GM18867 (cell line): ENCODE results near the gene PLCG1.
"Not testable (repeated sequence)": the region's sequence is repeated elsewhere in the genome, so short reads cannot be mapped to it uniquely, and the experiment has no call there.

Experiments
- ATAC-seq: cut with Tn5 transposase; IDR thresholded peaks from one replicate; pipeline ENCODE4 v1.9.1; 2021; ENCODE audit warnings: mild to moderate bottlenecking, moderate library complexity; ENCODE audit not compliant: unreplicated experiment

Gene PLCG1

DNA sequence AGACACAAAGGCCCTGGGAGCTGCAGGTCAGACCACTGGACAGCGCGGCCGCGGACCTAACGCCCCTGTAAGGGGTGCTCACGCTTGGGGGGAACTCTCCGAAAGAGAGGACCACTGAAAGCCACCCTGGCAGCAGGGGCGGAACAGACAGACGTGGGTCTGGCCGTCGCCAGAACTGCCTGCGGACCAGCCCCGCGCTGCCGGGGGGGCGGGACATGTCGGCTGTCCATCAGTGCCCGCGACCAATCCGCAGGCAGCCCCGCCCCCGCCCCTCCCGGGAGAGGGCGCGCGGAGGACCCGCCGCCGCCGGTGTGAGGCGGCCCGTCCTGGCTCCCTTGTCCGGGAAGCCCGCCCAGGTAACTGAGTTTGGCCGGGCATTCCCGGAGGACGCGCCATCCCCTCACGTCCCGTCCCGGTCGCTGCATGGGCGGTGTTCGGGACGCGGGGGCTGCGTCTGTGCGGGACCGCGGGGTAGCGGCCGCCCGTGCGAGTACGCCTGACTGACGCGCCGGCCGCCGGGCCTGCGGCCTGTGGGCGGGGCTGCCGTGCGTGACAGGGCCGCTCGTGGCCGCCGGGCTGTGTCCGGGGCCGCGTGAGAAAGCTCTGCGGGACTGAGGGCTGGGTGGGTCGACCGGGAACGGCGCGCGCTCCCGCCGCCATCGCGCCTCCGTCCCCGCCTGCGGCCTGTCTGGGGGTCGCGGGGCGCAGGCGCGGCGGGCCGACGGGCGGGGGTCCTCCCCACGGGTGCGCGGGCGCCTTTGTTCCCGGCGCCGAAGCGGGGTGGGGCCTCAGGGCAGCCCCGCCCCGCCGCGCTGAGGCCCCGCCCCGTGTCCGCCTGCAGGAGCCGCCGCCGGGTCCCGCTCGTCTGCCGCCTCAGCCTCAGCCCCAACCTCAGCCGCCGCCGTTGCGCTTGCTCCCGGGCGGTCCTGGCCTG is at the start of gene PLCG1:
TSS of gene PLCG1 (plus strand) at position 864 of the 934 bp plus-strand sequence. CDS start 99 bp downstream, outside the sequence.
- peak; percentile 60 for ATAC-seq

DNA sequence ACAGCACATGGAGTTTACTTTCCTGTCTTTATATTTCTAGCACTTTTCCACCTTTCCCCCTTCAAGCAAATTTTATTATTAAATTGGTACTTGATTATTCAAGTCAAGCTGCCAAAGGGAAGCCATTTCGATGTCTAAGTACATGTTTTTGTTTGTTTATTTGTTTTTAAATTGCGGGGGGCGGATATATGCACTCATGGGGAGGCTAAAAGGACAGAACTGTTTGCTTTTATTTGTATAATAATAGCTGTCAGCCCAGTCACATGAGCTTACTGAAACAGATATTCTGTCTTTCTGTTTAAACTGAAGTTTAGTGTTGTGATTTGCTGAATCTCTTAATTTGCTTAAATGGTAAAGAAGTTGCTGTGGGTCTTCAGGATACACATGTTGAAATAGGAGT is 49.6 kb upstream of the PLCG1 start:
- ATAC-seq, result no peak

DNA sequence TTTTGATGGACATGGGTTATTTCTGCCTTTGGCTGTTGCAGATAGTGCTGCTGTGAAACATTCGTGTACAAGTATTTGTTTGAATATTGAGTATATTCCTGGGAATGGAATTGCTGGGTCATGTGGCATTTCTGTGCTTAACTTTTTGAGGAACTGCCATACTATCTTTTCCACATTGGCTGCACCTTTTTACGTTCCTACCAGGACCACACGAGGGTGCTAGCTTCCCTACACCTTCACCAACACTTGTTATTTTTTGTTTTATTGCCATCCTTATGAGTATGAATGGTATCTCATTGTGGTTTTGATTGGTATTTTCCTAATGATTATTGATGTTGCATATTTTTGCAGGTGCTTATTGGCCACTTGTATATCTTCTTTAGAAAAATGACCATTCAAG is 47.8 kb upstream of the PLCG1 start:
- ATAC-seq, result no peak

DNA sequence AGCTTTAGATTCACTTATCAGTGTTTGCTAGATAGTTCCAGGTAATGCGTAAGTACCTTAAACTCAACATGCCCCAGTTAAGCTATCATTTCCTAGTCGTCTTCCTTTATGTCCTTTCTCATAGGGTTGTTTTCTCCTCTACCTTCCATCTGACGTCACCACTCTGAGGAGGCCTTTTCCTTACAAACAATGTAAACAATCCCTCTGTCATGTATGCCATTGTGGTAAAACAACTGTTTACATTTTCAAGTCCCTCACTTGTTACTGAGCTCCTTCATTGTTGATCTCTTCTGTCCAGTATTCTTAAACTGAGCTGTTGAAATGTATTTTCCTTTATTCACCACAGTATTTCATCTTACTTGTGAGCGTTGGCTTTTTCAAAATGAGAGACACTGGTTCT is 45.4 kb upstream of the PLCG1 start:
- no peak for ATAC-seq

DNA sequence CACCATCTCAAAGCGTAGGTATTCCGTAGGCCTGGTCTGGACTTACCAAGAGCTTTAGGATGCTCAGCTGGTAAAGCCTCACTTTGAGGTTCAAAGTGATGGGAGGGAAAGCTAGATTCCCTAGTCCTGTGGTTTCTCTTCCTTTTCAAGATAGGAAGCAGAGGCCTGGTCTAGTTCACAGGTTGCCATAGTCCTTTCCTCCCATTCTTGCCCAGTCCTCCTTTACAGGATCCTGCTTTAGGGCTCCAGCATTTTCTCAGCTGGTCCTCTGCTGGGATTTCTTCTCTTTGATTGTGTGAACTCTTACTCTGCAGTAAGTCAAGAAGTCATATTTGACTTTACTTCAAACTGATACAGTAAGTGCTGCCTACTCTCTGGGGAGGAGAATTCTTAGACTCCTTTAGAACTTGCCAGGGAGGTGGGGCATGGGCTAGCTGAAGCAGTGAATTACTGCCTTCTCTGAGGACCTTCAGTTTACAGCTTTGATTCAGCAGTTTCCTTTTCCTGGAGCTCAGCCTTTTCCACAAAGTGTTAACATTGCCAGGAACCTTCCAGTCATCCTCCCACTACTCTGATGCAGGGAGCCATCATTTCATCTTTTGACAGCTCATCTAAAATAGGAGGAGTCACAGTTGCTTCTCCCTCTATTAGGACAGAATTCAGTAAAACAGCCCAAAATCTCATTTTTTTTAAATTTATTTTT is 42.8 kb upstream of the PLCG1 start:
- no peak for ATAC-seq

DNA sequence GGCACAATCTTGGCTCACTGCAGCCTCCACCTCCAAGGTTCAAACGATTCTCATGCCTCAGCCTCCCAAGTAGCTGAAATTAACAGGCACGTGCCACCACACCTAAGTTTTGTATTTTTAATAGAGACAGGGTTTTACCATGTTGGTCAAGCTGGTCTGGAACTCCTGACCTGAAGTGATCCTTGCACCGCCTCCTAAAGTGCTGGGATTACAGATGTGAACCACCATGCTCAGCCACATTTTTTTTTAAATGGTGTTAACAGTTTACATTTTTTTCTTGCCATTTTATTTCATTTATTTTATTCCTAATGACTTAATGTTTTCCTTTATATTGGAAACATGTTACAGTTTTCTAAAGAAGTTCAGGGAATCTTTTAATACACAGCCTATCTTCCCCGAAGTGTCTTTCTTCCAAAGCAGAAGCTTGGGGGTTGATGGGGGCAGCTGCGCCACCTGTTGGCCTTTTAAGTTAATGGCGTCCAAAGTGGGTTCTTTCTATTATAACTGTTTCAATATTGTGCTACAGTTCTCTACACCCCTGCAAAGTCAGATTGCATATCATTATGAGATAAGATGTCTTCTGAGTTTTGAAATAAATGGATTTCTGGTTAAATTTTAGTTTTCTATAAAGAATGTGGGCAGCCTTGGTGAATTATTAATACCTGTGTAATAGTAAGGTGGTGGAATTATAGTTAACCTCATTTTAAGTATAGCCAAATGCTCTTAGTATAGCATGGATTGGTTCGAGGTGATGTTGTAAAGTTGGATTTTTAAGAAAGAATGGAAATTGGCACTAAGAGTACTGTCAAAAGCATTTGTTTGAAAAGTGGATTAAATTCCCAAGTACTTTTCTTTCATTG is 42.0 kb upstream of the PLCG1 start:
- ATAC-seq, result no peak

DNA sequence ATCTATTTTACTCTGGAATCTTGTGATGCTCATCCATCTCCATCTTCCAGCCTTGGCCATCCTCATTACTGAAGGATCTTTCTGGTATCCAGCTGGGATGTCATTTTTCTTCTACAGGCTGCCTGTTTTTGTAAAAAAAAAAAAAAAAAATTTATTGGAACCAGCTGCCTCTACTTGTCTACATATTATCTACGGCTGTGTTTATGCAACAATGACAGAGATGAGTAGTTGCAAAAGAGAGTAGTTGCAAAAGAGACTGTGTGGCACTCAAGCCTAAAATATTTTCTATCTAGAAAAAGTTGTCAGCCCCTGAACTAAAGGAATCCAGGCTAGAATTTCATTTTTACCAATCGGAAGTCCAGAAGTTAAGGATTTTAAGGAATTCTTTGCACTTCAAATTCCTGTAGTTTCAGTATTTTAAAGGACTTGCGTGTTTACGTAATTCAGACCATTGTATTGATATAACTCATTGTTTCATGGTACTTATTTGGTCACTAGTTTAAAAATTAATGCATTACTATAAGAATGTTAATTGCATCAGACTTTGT is 38.6 kb upstream of the PLCG1 start:
- no peak for ATAC-seq

DNA sequence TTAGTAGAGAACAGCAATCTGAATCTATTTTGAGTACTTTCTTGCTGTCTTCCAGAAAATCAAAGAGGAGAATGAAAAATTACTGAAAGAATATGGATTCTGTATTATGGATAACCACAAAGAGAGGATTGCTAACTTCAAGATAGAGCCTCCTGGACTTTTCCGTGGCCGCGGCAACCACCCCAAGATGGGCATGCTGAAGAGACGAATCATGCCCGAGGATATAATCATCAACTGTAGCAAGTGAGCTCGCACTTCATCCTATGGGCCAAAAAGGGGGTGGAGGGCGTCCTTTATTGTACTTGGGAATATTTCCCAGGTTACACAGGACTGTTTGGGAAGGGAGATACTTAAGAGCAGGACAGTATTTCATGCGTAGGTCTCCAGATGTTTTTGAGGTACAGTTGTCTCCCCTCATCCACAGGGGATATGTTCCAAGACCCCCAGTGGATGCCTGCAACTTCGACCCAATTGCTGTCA is 37.3 kb upstream of the PLCG1 start:
- ATAC-seq, result no peak

DNA sequence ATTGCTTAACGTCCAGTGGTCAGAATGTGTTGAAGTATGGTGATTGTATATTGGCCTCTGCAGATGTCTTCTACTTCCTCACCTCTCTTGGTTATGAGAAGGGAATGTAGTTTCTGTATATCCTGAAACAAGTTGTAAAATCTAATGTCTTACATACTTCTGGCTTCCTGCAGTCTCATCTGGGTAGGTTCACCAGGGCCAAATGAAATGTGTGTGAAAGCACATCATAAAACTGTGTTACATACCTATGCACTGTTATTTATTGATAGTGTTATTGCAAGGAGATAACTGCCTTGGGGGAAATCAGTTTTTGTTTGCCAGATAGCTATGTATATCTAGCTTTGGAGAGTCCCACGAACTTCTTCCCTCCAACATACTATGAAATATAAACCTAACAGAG is 35.7 kb upstream of the PLCG1 start:
- no peak for ATAC-seq

DNA sequence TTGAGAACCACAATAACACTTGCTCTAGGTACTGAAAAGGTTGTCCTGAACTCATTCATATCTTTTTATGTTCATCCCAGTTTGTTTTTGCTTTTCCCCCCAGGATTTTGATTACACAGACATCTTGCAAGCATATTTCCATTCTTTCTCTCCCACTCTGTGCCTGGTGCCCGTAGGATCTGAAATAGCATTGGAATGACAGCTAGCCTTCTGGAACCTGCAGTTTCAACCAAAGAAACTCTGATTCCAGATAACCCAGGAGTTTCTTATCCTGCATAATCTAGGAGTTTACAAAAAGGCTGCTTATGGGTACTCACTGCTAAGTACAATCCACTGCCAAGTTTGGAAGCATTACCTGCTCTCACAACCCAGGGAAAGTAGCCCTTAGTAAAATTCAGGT is 28.8 kb upstream of the PLCG1 start:
- no peak for ATAC-seq

DNA sequence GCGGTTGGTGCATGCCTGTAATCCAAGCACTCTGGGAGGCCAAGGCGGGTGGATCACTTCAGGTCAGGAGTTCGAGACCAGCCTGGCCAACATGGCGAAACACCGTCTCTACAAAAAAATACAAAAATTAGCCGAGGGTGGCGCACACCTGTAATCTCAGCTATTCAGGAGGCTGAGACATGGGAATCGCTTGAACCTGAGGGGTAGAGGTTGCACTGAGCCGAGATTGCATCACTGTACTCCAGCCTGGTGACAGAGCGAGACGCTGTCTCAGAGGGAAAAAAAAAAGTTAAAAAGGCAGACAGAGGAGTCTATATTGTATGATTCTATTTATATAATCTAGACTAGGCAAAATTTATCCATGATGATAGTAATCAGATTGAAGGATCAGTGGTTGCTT is 27.3 kb upstream of the PLCG1 start:
- ATAC-seq, result no peak

DNA sequence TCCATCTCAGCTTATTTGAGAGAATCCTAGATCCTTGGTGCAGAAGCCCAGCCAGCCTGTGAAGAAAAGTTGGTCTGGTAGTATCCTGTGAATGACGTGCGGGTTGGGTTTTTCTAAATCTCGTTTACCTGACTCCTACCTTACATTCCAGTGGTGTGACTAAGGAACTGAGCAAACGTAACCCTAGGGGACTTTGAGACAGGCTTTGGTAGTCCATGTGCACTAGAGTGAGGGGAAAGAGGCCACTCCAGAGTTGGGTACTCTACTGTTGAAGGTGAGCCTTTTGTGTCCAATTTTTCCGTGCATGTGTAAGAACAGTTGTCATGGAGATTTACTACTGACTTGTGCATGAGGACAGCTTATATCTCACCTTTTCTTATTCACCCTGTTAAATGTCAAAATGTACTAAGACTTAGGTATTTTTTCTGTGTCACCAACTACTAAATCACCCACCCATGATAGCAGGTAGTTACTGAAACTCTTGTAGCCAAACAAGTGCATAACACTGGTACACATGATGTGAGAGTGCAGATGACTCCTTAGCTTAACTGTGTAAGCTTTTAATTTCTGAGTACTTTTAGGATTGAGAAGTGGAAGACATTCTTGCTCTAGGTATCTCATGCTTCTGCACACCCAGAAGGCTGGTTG is 26.3 kb upstream of the PLCG1 start:
- ATAC-seq, result no peak

DNA sequence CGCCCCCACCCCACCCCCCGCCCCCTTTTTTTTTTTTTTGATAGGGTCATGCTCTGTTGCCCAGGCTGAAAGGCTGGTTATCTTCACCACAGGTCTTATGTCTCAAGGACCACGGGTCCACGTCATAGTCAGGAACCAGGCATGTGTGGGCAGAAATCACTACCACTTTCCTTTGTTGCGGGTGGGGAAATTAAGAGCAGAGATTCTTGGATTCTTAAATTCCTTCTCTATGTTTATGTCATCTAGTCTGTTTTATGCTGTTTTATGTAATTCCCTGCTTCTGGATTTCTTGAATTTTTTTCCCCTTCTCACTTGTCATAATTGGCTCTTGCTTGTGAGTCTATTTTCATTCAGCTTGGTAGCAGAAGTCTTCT is 25.8 kb upstream of the PLCG1 start:
- ATAC-seq, result no peak

DNA sequence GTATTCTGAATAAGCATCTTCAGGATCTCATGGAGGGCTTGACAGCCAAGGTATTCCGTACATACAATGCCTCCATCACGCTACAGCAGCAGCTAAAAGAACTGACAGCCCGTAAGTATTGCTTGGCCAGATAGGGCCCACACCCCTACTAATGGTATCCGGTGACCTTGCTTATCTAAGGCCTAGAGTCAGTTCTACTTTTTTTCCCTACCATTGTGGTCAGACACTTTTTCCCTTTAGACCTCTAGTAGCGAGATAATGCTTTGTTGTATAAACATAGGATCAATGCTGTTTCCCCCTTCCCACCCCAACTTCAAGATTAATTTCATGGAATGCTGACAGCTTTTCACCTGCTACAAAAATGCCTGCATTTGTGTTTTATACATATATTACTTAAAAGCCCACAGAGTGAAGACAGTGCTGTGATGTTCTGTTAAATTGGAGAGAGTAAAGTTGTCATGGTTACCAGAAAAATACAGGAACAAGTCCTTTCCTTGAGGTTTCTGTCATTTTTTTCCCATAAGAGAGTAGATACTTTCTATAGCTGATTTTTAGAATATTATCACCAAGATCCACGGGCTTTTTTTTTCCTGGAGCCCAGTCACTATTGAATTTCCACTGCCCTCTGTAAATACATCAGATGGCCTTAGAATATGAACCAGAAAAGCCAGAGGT is 20.9 kb upstream of the PLCG1 start:
- ATAC-seq, result no peak

DNA sequence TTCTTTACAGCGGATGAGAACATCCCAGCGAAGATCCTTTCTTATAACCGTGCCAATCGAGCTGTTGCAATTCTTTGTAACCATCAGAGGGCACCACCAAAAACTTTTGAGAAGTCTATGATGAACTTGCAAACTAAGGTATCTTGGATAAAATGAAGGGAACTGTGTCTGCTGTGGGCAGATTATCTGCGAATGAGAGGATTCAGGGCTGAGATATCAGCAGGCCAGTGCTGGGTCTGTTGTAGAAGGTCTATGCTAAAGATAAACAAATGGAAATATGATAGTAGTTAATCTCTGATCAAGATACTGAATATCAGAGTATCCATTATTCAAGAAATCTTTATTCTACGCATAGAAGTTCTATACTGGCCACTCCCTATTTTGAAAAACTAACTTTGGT is 19.2 kb upstream of the PLCG1 start:
- not testable (repeated sequence) for ATAC-seq

DNA sequence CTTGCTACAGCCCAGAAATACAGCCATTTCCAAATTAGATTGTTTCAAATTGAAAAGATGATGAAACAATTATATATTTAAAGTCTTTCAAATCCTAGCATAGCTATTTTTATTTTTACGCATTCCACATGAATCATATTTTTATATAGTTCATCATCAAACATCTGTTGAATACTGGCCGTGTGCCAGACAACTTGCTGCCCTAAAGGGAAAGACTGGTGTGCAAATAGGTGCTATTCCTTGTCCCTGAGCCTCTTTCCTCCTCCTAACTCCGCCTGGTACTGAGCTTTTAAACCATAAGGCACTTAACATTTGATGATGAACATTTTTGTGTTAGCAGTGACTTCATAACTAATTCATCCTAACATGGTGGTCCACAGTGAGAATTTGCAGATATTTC is 18.7 kb upstream of the PLCG1 start:
- no peak for ATAC-seq

DNA sequence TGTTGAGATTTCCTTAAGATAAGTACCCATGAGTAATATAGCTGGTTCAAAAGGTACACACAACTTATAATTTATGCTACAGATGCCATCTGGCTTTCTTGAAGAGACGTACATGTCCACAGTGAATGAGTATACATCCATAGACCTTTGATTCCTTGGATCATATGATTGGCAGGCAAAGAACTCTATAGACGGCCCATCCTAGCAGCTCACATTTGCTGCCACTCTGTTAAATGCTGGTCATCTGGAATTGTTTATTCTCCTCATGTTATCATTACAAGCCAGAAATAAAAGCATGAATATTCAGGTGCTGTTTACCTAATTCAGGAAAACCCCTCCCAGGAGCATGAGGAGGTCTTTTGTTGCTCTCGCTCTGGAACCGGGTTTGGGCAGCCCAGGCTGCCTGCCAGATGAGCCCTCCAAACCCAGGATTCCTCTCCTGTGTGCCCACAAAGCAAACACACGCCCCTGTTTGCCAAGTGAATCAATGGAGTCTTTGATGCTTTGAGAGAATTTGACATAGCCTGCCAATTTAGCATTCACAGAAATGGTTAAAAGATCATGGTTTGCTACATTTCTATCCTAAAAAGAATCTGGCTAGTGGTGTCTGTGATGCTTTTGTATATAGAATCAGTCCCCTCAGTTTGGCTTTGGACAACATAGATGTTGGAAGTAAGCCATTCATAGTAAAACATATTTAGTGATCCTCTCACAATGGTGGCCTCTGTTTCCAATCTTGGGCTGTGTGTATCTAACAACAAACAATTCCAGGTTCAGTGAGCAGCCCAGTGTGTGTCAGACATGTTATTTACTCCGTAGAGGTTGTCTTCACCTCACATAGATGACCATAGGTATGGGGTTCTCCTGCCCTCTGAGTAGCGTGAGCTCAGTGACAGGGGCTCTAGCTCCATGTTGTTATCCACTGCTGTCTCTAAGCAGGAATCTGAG is 17.5 kb upstream of the PLCG1 start:
- ATAC-seq, result no peak

DNA sequence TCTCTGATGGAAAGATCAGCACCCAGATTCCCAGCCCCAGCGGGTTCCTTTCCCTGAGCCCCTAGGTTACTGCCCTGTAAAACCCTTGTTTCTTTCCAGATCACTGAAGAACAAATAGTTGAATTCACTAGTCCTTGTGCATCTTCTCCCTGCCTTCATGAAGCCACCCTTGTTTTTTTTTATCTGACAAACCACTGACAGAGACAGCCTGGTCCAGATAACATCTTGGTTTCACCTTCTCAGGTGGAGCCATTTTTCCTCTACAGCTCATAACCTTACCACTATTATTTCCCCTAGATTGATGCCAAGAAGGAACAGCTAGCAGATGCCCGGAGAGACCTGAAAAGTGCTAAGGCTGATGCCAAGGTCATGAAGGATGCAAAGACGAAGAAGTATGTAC is 15.9 kb upstream of the PLCG1 start:
- no peak for ATAC-seq

DNA sequence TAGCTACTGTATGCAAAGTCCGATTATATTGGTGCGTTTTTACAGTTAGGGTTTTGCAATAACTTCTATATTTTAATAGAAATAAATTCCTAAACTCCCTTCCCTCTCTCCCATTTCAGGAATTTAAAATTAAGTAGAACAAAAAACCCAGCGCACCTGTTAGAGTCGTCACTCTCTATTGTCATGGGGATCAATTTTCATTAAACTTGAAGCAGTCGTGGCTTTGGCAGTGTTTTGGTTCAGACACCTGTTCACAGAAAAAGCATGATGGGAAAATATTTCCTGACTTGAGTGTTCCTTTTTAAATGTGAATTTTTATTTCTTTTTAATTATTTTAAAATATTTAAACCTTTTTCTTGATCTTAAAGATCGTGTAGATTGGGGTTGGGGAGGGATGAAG is 13.7 kb upstream of the PLCG1 start:
- no peak for ATAC-seq
